GM18507 (cell line): ENCODE results near the gene NEURL1.

ENCODE experiments used
- DNase-seq: peaks from one replicate; pipeline ENCODE4 v3.0.0; 2011; ENCODE audit warnings: low read depth; ENCODE audit not compliant: insufficient read length; ENCODE audit errors: extremely low spot score
- FAIRE-seq: peaks from 2 replicates; lab custom pipeline; 2011; peaks lifted over from hg19 to GRCh38; lab: Jason Lieb, UNC

NEURL1 gene

DNA sequence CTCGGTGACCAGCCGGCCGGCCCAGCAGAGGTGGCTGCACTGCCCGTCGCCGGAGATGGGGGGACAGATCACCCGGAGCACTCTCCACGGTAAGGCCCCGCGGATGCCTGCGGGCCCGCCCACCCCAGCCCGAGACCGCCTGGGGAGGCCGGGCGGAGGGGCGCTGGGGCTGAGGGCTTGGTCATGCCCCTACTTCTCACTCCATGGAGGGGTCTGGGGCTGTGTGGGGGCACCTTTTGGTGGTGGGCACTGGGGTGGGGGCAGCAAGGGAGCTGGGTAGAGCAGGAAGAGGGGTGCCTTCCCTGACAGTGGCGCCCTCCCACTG, 61.8 kb downstream of the NEURL1 start:
- DNase-seq (no peak), FAIRE-seq (no peak)

DNA sequence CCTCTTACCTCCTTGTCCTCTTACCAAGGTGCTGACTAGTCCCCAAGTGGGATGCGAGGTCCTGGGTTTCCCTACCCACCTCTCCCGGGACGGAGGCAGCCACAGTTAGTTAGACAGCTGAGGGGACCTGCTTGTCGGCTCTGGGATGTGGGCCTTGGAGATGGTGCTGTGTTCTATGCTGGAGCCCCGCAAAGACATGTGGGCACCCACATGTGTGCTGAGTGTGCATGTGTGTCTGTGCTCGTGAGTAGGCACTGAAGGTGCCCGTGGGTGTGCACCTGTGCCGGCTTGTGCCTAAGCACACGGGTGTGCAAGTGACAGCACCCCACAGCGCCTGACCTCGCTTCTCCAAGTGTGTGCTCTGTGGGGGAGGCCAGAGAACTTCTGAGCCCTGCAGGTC, 62.2 kb downstream of the NEURL1 start:
- DNase-seq (no peak), FAIRE-seq (no peak)

DNA sequence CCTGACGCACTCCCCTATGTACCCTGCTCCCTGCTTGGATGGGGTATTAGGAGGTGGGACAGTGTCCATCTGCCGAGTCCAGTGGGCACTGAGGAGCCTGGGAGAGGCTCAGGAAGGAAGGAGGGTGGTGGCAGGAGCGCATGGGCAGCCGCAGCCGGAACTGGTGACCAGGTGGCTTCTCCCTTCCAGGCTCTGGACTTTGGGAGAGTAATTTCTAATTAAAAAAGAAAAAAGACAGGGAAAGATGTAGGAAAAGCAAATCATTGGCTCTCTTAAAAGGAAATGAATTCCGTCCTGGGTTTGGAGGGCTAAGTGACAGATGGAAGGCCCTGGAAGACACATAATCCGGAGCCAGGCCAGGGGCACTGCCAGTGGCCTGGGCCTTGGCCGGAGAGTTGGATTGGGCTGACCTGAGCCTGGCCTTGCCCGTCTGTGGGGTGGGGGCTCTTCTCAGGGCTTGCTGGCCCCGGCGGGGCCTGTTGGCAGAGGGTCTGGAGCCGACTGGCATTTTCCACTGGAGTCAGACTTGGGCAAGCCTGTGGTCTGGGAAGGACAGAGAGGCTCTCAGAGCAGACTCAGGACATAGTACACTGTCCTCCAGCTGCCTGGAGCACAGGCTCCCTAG, 63.0 kb downstream of the NEURL1 start:
- FAIRE-seq: no peak
- no peak for DNase-seq

DNA sequence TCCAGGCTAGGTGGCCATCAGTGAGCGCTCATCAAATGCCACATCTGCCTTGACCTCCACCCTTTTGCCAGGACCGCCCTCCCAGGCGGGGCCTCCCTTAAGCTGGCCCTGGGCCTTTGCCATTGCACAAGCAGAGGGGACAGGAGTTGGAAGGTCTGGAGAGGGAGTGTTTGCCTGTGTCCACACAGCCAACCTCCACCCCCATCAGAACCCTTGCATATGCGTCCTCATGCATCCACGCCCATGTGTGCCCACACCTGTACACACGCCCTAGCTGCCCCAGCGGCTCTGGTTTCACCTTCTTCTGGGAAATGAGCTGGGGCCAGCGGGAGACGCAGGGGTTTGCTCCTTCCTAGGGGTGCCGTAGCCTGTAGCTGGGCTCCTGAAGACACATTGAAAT, 64.0 kb downstream of the NEURL1 start:
- no peak for DNase-seq
- no peak for FAIRE-seq

DNA sequence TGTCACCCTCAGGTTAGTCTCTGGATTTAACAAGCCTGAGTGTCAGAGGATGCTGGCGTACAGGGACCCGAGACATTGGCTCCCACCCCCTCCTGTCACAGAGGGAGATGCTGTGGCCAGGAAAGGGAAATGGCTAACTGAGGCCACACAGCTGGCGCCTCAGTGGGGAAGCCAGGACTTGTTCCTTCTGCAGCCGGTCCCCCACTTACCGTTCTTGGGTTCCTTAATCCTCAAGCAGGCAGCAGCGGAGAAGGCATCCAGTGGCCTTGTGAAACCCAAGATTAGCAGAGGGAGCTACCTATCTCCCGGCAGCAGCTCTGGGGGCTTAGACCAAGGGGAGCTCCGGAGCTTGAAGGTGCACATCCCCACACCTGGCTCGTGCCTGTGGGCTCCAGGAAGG, 65.4 kb downstream of the NEURL1 start:
- FAIRE-seq: no peak
- no peak for DNase-seq

DNA sequence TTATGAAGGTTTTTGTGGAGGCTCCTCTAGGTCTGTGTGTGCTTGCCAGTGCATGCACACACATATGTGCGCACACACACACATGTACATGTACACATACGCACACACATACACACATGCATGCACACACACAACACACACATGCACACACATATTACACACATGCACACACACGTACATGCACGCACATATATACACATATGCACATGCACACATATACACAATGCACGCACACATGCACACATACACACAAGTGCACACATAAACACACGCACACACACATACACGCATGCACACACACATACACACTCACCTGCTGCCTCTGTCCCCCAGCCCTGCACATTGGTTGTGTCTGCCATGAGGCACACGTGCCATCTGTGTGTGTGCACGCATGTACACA, 66.3 kb downstream of the NEURL1 start:
- DNase-seq: no peak
- no peak for FAIRE-seq

DNA sequence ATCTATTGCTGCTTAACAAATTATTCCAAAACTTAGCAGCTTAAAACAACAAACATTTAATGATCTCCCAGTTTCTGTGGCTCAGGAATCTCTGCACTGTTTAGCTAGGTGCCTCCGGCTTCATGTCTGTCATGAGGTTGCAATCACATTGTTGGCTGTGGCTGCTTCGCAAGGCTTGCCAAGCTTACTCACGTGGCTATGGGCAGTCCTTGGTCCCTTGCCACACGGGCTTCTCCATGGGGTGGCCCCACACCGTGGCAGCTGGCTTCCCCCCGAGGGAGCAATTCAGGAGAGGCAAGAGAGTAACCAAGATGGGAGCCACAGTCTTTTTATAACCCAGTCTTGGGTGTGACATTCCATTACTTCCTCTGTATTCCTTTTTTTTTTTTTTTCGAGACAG, 67.4 kb downstream of the NEURL1 start:
- no peak for FAIRE-seq
- DNase-seq: no peak

DNA sequence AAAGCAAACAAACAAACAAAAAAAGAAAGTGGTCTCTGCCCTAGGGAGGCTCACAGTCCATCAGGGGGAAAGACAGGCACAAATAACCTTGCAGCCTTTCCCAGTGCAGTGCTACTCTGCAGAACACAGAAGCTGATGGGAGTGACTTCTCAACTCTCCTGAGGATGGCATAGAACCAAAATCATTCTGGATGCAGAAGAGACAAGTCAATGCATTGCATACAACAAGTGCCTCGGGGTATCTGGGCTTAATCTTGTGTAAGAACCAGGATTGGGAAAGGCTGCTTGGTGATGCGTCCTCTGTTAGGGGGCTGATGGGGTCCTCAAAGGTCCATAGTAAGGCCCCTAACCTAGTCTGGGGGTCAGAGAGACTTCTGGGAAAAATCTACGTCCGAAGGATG, 68.9 kb downstream of the NEURL1 start:
- FAIRE-seq (no peak), DNase-seq (no peak)

DNA sequence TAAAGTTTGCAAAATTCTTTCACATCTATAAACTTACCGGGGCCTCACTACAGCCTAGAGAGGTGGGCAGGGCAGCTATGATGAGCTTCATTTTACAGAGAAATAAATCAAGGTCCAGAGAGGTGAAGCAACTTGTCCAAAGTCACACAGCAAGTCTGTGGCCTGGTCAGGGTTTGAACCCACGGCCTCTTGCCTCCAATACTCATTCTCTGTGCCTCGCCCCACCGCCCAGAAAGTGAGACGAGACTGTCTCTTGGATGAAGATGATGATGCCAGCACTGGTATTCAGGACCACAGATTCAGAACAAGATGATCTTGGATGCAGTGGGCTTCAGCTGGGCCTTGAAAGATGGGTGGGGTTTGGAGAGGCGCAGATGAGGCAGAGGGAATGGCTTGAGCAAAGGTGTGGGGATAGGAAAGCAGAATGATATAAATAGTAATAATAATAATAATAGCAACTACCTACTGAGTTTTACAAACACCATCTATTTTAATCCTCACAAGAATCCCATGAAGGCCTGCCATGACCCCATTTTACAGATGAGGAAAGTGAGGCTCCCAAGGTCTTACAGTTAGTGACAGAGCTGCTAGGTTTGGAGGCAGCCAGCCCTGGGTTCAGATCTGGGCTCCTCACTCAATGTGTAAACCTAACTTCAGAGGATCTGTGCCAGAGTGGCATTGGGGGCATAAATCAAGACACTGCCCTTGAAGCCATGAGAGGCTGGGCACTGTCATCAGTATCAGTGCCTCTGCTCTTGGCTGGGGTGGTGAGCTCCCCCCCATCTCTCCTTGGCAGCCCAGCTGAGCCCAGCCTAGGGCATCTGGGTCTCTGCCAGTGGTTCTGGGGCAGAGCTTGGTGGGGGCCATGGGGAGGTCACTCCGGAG, 70.0 kb downstream of the NEURL1 start:
- FAIRE-seq (no peak), DNase-seq (no peak)

DNA sequence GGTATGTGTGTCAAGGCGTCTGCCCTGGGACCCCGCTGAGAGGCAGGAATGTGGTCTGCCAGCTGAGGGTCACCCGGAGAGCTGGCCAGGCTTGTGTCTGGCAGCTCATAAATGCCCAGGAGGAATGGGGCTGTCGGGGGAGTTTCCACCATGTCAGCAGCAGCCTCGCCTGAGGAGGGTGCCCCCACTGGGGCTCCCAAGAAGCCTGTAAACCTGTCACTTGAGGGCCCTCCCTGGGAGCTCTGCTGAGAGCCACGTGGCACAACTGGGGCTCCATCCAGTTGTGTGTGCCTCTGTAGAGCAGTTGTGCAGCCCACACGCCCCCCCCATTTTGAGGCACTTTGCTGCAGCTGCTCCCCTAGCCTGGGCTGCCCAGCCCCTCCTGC, 70.6 kb downstream of the NEURL1 start:
- FAIRE-seq (no peak), DNase-seq (no peak)

DNA sequence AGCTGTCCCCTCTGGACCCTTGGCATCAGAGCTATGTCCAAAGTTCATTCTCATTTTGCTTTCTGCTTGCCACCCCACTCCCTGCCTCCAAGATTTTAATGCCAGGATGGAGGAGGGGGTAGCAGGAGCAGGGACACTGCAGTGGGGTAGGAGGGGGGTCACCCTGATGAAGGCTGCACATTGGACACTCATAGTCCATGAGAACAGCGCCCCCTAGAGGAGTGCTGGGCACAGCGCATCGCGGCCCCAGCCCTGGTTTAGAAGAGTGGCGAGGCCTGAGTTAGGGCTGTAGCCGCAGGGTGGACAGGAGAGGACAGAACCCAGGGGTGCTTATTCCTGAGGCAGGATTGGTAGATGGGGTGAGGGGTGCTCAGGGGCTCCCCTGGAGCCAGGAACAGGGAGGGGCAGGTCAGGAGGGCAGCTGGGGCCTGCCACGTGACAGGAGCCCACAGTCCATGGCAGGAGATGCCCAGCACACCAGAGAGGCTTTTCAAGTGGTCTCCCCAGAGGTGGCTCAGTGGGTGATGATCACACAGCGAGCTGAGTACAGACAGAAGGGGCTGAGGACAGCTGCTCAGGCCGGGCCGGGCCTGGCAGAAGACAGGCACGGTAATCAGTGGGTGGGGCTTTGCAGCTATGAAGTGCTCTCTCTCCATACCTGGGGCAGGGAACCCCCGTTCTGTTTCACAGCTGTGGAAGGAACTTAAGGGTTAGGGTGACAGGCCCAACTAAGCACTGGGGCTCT, 71.4 kb downstream of the NEURL1 start:
- no peak for DNase-seq

DNA sequence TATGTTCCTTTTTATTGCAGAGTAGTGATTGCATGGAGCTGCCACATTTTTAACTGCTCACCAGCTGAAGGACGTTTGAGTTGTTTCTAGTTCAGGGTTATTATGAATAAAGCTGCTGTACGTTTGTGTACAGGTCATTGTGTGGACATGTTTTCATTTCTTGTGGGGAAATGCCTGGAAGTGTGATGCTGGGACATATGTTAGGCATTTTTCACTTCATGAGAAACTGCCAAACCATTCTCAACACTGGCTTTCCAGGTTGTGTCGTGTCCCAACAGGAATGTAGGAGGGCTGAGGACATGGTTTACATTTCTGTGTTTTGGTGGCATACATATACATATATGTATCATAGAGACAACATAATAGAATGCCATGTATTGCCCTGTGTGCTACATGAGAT, 73.0 kb downstream of the NEURL1 start:
- FAIRE-seq (no peak), DNase-seq (no peak)

More for the DNA sequence above, 71.4 kb downstream of the NEURL1 start:
- FAIRE-seq: no peak

DNA sequence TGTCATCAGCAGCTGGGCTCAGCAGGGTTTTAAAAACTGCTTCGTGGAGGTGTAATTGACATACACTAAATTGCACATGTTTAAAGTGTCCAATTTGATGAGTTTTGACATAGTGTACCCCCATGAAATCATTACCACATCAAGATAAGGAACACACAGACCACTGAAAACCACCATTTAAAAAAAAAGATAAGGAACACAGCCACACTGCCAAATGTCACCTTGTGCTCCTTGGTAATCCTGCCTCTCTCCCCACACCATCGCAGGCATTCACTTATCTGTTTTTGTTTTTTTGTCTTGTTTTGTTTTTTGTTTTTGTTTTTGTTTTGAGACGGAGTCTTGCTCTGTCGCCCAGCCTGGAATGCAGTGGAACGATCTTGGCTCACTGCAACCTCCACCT, 75.0 kb downstream of the NEURL1 start:
- DNase-seq (no peak), FAIRE-seq (no peak)

DNA sequence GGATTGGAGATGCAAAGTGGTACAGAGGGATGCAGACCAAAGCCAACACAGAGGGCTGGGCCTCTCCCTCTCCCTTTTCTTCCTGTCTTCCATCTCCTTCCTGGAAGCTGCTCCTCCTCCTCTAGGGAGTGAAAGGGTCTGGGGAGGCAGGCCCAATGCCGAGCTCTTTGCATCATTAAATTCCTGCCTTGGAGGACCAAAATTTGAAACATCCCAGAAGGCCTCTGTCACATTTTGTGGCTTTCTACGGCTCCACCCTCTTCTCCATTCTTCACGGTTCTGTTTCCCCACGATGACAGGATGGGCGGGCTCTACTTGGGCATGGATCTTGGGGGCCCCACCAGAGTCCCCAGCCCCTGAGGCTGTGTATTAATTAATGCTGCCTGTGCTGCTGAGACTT, 76.4 kb downstream of the NEURL1 start:
- DNase-seq: no peak
- FAIRE-seq: no peak

DNA sequence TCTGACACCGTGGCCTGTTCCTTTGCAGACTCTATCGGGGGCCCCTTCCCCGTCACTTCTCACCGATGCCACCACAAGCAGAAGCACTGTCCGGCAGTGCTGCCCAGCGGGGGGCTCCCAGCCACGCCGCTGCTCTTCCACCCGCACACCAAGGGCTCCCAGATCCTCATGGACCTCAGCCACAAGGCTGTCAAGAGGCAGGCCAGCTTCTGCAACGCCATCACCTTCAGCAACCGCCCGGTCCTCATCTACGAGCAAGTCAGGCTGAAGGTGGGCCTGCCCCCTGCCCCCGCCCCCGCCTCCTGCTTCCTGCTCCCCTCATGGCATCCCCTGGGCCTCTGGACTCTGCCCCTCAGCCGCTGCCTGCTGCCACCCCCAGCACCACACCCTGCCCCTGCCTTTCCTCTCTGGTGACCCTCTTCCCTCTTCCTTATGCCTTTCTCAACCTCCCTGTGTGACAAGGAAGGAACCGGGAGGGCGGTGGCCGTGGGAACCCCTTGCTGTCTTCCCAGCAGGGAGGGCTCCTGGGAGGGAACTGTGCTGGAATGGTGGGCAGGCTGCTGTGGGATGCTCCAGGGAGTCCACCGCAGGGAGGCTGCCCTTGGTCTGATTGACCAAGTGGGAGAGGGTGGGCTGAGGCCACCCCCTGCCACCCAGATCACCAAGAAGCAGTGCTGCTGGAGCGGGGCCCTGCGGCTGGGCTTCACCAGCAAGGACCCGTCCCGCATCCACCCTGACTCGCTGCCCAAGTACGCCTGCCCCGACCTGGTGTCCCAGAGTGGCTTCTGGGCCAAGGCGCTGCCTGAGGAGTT, 77.5 kb downstream of the NEURL1 start:
- DNase-seq: no peak
- no peak for FAIRE-seq

DNA sequence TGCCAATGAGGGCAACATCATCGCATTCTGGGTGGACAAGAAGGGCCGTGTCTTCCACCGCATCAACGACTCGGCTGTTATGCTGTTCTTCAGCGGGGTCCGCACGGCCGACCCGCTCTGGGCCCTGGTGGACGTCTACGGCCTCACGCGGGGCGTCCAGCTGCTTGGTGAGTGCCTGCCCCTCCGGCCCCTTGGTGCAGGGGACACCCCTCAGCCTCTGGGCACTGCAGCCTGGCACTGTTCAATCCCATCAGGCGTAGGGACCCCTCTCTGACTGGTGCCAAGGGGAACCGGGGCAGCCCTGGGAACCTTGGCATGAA, 78.1 kb downstream of the NEURL1 start:
- FAIRE-seq (no peak), DNase-seq (no peak)

DNA sequence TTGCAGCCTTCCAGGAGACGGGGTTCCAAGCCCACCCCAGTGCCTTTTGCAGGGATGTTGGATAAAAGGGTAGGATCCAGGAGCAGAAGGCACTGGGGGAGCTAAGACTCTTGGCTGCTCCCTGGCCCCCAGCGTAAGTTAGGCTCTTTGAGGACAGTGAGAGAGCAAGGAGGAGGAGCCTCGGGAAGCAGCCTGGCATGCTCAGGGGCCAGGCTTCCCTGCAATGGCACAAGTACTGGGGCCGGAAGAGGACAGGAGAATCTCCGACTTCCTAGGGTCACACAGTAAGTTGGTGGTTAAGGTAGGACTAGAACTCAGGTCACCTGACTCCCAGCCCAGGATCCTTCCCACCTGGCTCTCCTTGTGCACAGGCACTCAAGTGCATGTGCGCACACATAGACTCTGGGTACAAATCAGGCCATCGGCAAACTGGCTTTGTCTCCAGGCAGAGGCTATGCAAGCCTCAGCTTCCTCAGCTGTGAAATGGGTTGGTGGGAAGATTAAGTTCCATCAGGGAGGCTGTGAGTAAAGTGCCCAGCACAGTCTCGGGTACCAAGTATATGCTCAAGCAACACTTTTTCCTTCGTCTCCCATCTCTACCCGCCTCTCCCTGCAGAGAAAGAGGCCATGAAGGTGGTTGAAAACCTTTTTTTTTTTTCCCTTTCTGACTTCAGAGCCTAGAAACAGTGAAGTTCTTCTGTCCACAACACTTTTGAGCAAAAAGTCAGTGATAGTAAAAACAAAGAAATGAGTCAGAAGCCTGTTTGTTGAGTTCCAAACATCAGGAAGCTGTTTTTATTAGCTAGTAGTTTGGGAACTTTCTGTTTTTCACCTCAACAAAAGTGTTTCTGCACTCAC, 79.1 kb downstream of the NEURL1 start:
- FAIRE-seq (no peak), DNase-seq (no peak)

DNA sequence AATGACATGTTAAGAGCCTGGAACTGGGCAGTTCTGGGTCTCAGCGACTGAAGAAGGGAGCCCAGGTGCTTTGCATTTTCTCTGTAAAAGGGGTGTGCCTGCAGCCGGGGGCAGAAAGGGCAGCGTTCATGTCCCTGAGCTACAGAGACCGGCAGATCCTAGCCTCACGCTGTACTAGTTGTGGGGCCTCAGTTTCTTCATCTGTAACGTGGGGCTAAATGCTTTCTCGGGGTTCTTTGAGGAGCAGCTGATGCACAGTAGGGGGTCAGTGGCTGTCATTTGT, 79.6 kb downstream of the NEURL1 start:
- no peak for FAIRE-seq

More for the DNA sequence above, 79.6 kb downstream of the NEURL1 start:
- no peak for DNase-seq
